H1 (cell line): ENCODE measurements around the gene PTH1R. TPM values are rescaled to one million over a fixed set of nuclear protein-coding genes. Genes with fewer than 3 reads are reported as not detected.

Experiments
- CTCF ChIA-PET: fragments of 300-600 bp; sonication (Branson Sonifier 250); formaldehyde crosslinking; loops from one replicate; lab custom pipeline; 2021; ENCODE audit not compliant: partially characterized antibody; lab: Charles Lee
- POLR2A ChIA-PET: fragments of 300-600 bp; sonication (Branson Sonifier 250); formaldehyde crosslinking; loops from one replicate; lab custom pipeline; 2021; ENCODE audit warnings: inconsistent platforms; ENCODE audit not compliant: partially characterized antibody; lab: Charles Lee
- DNase-seq, 2 experiments: peaks; one replicate each; pipeline versions ENCODE4 v3.0.0 to v3.0.0-alpha.2; 2010 to 2022; ENCODE audit warnings: low spot score in 2 of 2, low read depth in 1 of 2, mixed read lengths in 1 of 2
- FAIRE-seq: peaks from 2 replicates; lab custom pipeline; 2011; peaks lifted over from hg19 to GRCh38; lab: Jason Lieb, UNC
- H2AFZ ChIP-seq: 2 replicates; pipeline ENCODE4 v1.8.1; 2012; ENCODE audit warnings: low read length, inconsistent platforms
- H2AK5ac ChIP-seq: 2 replicates; pipeline ENCODE4 v1.6.1; 2013; ENCODE audit warnings: low read depth, low read length
- H2BK120ac ChIP-seq: replicated peaks from 2 replicates; pipeline ENCODE3; 2013; ENCODE audit warnings: low read depth, low read length, inconsistent platforms
- H2BK12ac ChIP-seq: 2 replicates; pipeline ENCODE4 v1.6.1; 2013; ENCODE audit warnings: low read depth, low read length
- H2BK15ac ChIP-seq: 2 replicates; pipeline ENCODE4 v1.6.1; 2013; ENCODE audit warnings: low read length
- H2BK20ac ChIP-seq: 2 replicates; pipeline ENCODE4 v1.6.1; 2013; ENCODE audit warnings: low read length
- H2BK5ac ChIP-seq: 2 replicates; pipeline ENCODE4 v1.6.1; 2013; ENCODE audit warnings: low read depth, low read length
- H3K14ac ChIP-seq: 2 replicates; pipeline ENCODE4 v1.6.1; 2013; ENCODE audit warnings: inconsistent platforms; ENCODE audit not compliant: insufficient read length
- H3K18ac ChIP-seq: 2 replicates; pipeline ENCODE4 v1.6.1; 2013; ENCODE audit warnings: low read length; ENCODE audit errors: extremely low read depth
- H3K23ac ChIP-seq: 2 replicates; pipeline ENCODE4 v1.6.1; 2013; ENCODE audit warnings: inconsistent platforms; ENCODE audit not compliant: insufficient read length
- H3K23me2 ChIP-seq: 2 replicates; pipeline ENCODE4 v1.6.1; 2013; ENCODE audit warnings: low read depth, low read length
- H3K27ac ChIP-seq: 2 replicates; pipeline ENCODE4 v1.6.1; 2011; ENCODE audit warnings: low read depth, low read length, inconsistent platforms
- H3K27me3 ChIP-seq, 4 experiments: replicated peaks in 1 of 4; 1 replicate in 1 of 4; 2 replicates in 3 of 4; pipeline versions ENCODE4 v1.6.1 to v1.8.1; 2011 to 2013; ENCODE audit warnings: low read length in 3 of 4, mild to moderate bottlenecking in 3 of 4, inconsistent platforms in 2 of 4, mixed read lengths in 2 of 4, moderate library complexity in 1 of 4; ENCODE audit not compliant: control insufficient read depth in 3 of 4, insufficient read depth in 3 of 4; ENCODE audit errors: extremely low read depth in 1 of 4
- H3K36me3 ChIP-seq, 4 experiments: 2 replicates each; pipeline versions ENCODE4 v1.6.1 to v1.8.1; 2011 to 2013; ENCODE audit warnings: mild to moderate bottlenecking in 4 of 4, low read length in 3 of 4, moderate library complexity in 2 of 4, control low read depth in 1 of 4, inconsistent platforms in 1 of 4; ENCODE audit not compliant: insufficient read depth in 4 of 4, control insufficient read depth in 2 of 4
- H3K4ac ChIP-seq: replicated peaks from 2 replicates; pipeline ENCODE3; 2013; ENCODE audit warnings: low read length, low read depth, mixed read lengths, inconsistent platforms; ENCODE audit not compliant: insufficient read length
- H3K4me1 ChIP-seq, 4 experiments: replicated peaks in 1 of 4; 1 replicate in 1 of 4; 2 replicates in 3 of 4; pipeline versions ENCODE4 v1.6.1 to v1.8.1; 2011 to 2013; ENCODE audit warnings: low read length in 3 of 4, inconsistent platforms in 2 of 4, mixed read lengths in 1 of 4; ENCODE audit not compliant: insufficient read depth in 4 of 4, control insufficient read depth in 3 of 4
- H3K4me2 ChIP-seq, 2 experiments: 2 replicates each; pipeline versions ENCODE4 v1.6.1 to v1.8.1; 2011 to 2013; ENCODE audit warnings: low read depth in 2 of 2, low read length in 2 of 2, control low read depth in 1 of 2, inconsistent platforms in 1 of 2, mild to moderate bottlenecking in 1 of 2; ENCODE audit not compliant: insufficient read depth in 1 of 2
- H3K4me3 ChIP-seq, 4 experiments: fragments of 200-600, 300-600 bp in 1 of 4; sonication (generic), shearing (Covaris generic), sonication (Bioruptor Twin) in 1 of 4; 2 replicates each; pipeline versions ENCODE4 v1.5.1 to v1.8.1; 2011 to 2016; ENCODE audit warnings: low read length in 4 of 4, low read depth in 3 of 4, control low read depth in 2 of 4, inconsistent platforms in 2 of 4, mild to moderate bottlenecking in 2 of 4, mixed read lengths in 1 of 4, moderate library complexity in 1 of 4; ENCODE audit not compliant: insufficient read depth in 2 of 4; ENCODE audit errors: extremely low read depth in 1 of 4
- H3K56ac ChIP-seq: replicated peaks from 2 replicates; pipeline ENCODE3; 2013; ENCODE audit warnings: low read depth, mild to moderate bottlenecking, mixed read lengths, low read length, inconsistent platforms; ENCODE audit not compliant: insufficient read length
- H3K79me1 ChIP-seq: 2 replicates; pipeline ENCODE4 v1.6.1; 2013; ENCODE audit warnings: low read depth, low read length, control low read depth
- H3K79me2 ChIP-seq, 2 experiments: 2 replicates each; pipeline versions ENCODE4 v1.6.1 to v1.8.1; 2012 to 2013; ENCODE audit warnings: low read length in 2 of 2, mild to moderate bottlenecking in 2 of 2, inconsistent platforms in 1 of 2; ENCODE audit not compliant: insufficient read depth in 2 of 2, control insufficient read depth in 1 of 2
- H3K9ac ChIP-seq, 4 experiments: replicated peaks in 1 of 4; 1 replicate in 1 of 4; 2 replicates in 3 of 4; pipeline versions ENCODE4 v1.6.1 to v1.8.1; 2011 to 2013; ENCODE audit warnings: low read depth in 3 of 4, low read length in 3 of 4, control low read depth in 2 of 4, mild to moderate bottlenecking in 2 of 4, moderate library complexity in 2 of 4, inconsistent platforms in 1 of 4; ENCODE audit errors: extremely low read depth in 1 of 4
- H3K9me3 ChIP-seq, 2 experiments: 2 replicates each; pipeline versions ENCODE4 v1.6.1 to v1.8.1; 2012 to 2013; ENCODE audit warnings: mild to moderate bottlenecking in 2 of 2, moderate library complexity in 2 of 2, control low read depth in 1 of 2, inconsistent platforms in 1 of 2, low read depth in 1 of 2, low read length in 1 of 2, mixed read lengths in 1 of 2; ENCODE audit not compliant: insufficient read depth in 2 of 2
- H4K20me1 ChIP-seq, 2 experiments: replicated peaks in 1 of 2; 2 replicates each; pipeline versions ENCODE3 to v1.8.1; 2011 to 2013; ENCODE audit warnings: inconsistent platforms in 2 of 2, low read length in 2 of 2, mild to moderate bottlenecking in 1 of 2; ENCODE audit not compliant: insufficient read depth in 2 of 2, control insufficient read depth in 1 of 2
- H4K5ac ChIP-seq: 2 replicates; pipeline ENCODE4 v1.6.1; 2013; ENCODE audit warnings: low read length, low read depth, mixed read lengths, inconsistent platforms; ENCODE audit not compliant: insufficient read length
- H4K8ac ChIP-seq: 2 replicates; pipeline ENCODE4 v1.8.0; 2013; ENCODE audit warnings: mild to moderate bottlenecking, moderate library complexity, low read length, inconsistent platforms; ENCODE audit not compliant: insufficient read depth; ENCODE audit errors: extremely low read depth
- H4K91ac ChIP-seq: replicated peaks from 2 replicates; pipeline ENCODE3; 2013; ENCODE audit warnings: low read length, mixed read lengths, inconsistent platforms; ENCODE audit not compliant: insufficient read length
- BRCA1 ChIP-seq: IDR thresholded peaks from 2 replicates; pipeline ENCODE4 v1.6.1; 2012; ENCODE audit warnings: low read depth, low read length, improper control_type of control experiment
- CTBP2 ChIP-seq: IDR thresholded peaks from 2 replicates; pipeline ENCODE4 v1.7.0; 2011; ENCODE audit warnings: borderline replicate concordance, mild to moderate bottlenecking, moderate library complexity, mixed read lengths, low read length; ENCODE audit not compliant: insufficient read depth, insufficient read length
- KDM4A ChIP-seq: IDR thresholded peaks from one replicate; pipeline ENCODE4 v1.7.1; 2012; ENCODE audit warnings: low read depth, mild to moderate bottlenecking, moderate library complexity, low read length, inconsistent platforms; ENCODE audit not compliant: severe bottlenecking
- NRF1 ChIP-seq: IDR thresholded peaks from 2 replicates; pipeline ENCODE4 v1.6.1; 2011; ENCODE audit warnings: mild to moderate bottlenecking, low read depth, low read length, improper control_type of control experiment
- SAP30 ChIP-seq: fragments of 300-600 bp; sonication (generic); IDR thresholded peaks from 2 replicates; pipeline ENCODE4 v1.7.1; 2012; ENCODE audit warnings: low read length, moderate library complexity, mild to moderate bottlenecking, inconsistent platforms; ENCODE audit not compliant: insufficient read depth, insufficient replicate concordance
- WGBS, 2 experiments: shearing (Covaris generic) in 1 of 2; methylation state at CpG; one replicate each; pipeline versions ENCODE4 v1.1.6 to v1.1.7; 2013 to 2015; ENCODE audit warnings: low lambda C conversion rate in 2 of 2, mixed read lengths in 2 of 2, inconsistent platforms in 1 of 2, low coverage in 1 of 2, missing lambda C conversion rate in 1 of 2; ENCODE audit not compliant: insufficient replicate concordance in 2 of 2, insufficient coverage in 1 of 2, insufficient read length in 1 of 2; ENCODE audit errors: extremely low coverage in 1 of 2, missing lambda C conversion rate in 1 of 2; 5-methylcytosine and 5-hydroxymethylcytosine counted together
- polyA plus RNA-seq, 7 experiments: library from polyadenylated mRNA; depleted of rRNA in 3 of 7; stranded (reverse) in 5 of 7; unstranded in 2 of 7; fragments of >200 nt in 5 of 7; fragments of 200-250 nt in 2 of 7; gene quantifications; 1 replicate in 5 of 7; 2 replicates in 1 of 7; 4 replicates in 1 of 7; pipeline versions ENCODE4 v1.2.1 to v1.2.3, GENCODE V29; 2011 to 2013; ENCODE audit warnings: missing spikeins in 2 of 7, mixed read lengths in 2 of 7
- total RNA-seq: library from RNA; stranded (reverse); fragmentation: NEBNext Ultra II Directional; extraction: Animal tissue kit (Norgen Biotek cat#: 25700); gene quantifications from 2 replicates; pipeline ENCODE4 v1.2.1, GENCODE V29; 2021
- TF ChIP-seq, protein P1 (sequence below): IDR thresholded peaks from 2 replicates; pipeline ENCODE4 v1.6.1; 2012; ENCODE audit warnings: inconsistent platforms

PTH1R gene
- total and polyA plus RNA-seq, 2 of the 8 experiments (the other 6 are each of a cell fraction or from before 2014, with no cell fraction given), result 0.57 to 1.5 TPM

DNA sequence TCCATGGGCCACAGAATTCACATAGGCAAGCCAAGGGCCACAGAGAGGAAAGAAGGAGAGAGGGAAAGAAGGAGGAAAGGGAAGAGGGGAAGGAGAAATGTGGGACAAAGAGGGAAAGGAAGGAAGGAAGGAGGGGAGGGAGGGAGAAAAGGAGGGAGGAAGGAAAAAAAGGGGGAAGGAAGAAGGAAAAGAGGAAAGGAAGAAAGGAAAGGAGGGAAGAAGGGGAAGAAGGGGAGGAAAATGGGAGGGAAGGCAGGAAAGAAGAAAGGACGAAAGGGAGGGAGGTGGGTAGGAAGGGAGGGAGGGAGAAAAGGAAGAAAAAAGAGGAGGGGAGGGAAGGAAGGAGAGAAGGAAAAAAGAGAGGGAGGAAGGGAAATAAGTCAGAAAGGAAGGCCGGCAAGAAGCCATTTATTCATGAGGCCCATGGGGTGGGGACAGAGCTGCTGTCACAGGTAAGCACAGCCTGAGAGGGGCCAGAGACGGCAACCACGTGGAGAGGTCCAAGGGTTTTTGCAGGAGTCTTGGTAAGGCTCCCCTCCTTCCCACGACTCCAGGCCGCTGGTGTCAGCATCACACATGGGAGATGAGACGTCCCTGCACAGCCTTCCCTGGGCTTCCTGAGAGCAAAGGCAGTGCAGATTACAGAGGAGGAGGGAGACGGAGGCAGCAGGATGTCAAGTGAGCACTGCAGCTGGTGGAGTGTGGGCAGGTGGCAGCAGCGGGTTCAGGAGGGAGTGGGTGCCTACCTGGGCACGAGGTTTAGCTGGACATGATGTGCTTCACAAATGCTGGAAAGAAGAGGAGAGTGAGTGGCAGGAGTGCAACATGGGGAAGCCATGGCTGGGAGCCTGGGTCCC lies 19.8 kb upstream of the PTH1R start:
- CTCF ChIA-PET, result interaction anchor here (1.0 to 3.6 kb wide), 7 partner anchors 9 to 408 kb away, joined by 3 to 28 read pairs (median 6); no protein-coding TSS in a partner anchor
- H2BK20ac ChIP-seq, result no peak overlapping the region
- no peak for DNase-seq
- TF ChIP-seq NRF1 (no peak), SAP30 (no peak), BRCA1 (no peak), KDM4A (no peak), CTBP2 (no peak)
- TF ChIP-seq, protein P1, sequence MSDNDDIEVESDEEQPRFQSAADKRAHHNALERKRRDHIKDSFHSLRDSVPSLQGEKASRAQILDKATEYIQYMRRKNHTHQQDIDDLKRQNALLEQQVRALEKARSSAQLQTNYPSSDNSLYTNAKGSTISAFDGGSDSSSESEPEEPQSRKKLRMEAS, result no peak

More for the DNA sequence above, 19.8 kb upstream of the PTH1R start:
- H2AK5ac ChIP-seq, result no peak overlapping the region
- no peak overlapping the region for H2BK15ac ChIP-seq
- no peak overlapping the region for H3K56ac ChIP-seq
- H4K8ac ChIP-seq, result no peak overlapping the region
- 0 out of 2 replicates have a peak, but pooled peaks cover 2% of the 10 kb centered on the region for H3K79me1 ChIP-seq
- H3K23ac ChIP-seq, result no peak overlapping the region
- H3K9me3 ChIP-seq, result no peaks in the 10 kb centered on the region
- no peak overlapping the region for H4K5ac ChIP-seq
- H4K20me1 ChIP-seq, result no peaks in the 10 kb centered on the region
- H3K4me2 ChIP-seq, result no peak overlapping the region
- no peaks in the 10 kb centered on the region; a peak in 1 of 7 replicates for H3K4me1 ChIP-seq
- no peak overlapping the region for H3K4me3 ChIP-seq
- WGBS, 2 experiments, result 72 to 92% methylated on average over 1 to 10 of the region's 10 CpGs
- H4K91ac ChIP-seq, result no peak overlapping the region
- POLR2A ChIA-PET, result no interaction called here
- H3K27me3 ChIP-seq, result peaks cover 0 to 4% (median 1%) of the 10 kb centered on the region in 4 experiments; a peak in 2 of 7 replicates
- H3K14ac ChIP-seq, result no peak overlapping the region
- H3K36me3 ChIP-seq, result no peaks in the 10 kb centered on the region
- no peak overlapping the region for H2BK12ac ChIP-seq
- H3K23me2 ChIP-seq, result 0 out of 2 replicates have a peak, but pooled peaks cover 1% of the 10 kb centered on the region
- no peak overlapping the region for H2BK120ac ChIP-seq
- H2BK5ac ChIP-seq, result no peak overlapping the region
- no peak overlapping the region for H3K4ac ChIP-seq
- no peaks in the 10 kb centered on the region for H3K79me2 ChIP-seq
- FAIRE-seq, result no peak
- no peak overlapping the region for H3K9ac ChIP-seq
- H3K18ac ChIP-seq, result no peak overlapping the region
- H3K27ac ChIP-seq, result no peak overlapping the region
- H2AFZ ChIP-seq, result no peak overlapping the region
